ENCODE measurements around the gene ZFYVE21.

ZFYVE21 gene

GRCh38 chr14:103715052-103716000 is at the start of gene ZFYVE21, which contains the start of gene XRCC3:
Gene ZFYVE21, plus strand, starts transcription at chr14:103715810. Its CDS starts 32 bp downstream, at chr14:103715842.
Gene XRCC3, minus strand, starts transcription at chr14:103715451. Its CDS starts 4,364 bp downstream, at chr14:103711087.
- DNase-seq: peak; percentile 89 to 100 (median 98)

GRCh38 chr14:103667671-103668070 is 47.9 kb upstream of the ZFYVE21 start:
- DNase-seq: no peak

GRCh38 chr14:103668117-103668516 is 47.5 kb upstream of the ZFYVE21 start:
- DNase-seq: no peak

GRCh38 chr14:103669370-103669769 is 46.2 kb upstream of the ZFYVE21 start:
- DNase-seq: no peak

- DNase-seq: no peak
Measured at GRCh38 chr14:103671911-103672310, 43.7 kb upstream of the ZFYVE21 start.

- no peak for DNase-seq
Measured at GRCh38 chr14:103675957-103676356, 39.7 kb upstream of the ZFYVE21 start.

- no peak for DNase-seq
Measured at GRCh38 chr14:103676881-103677675, 38.5 kb upstream of the ZFYVE21 start.

- peak in 1 of 56 donors; percentile 43 for DNase-seq
Measured at GRCh38 chr14:103679351-103679750, 36.3 kb upstream of the ZFYVE21 start.

GRCh38 chr14:103680491-103681231 is 34.9 kb upstream of the ZFYVE21 start:
- DNase-seq: no peak

GRCh38 chr14:103683139-103683538 is 32.5 kb upstream of the ZFYVE21 start:
- DNase-seq: no peak

- DNase-seq: peak in 4 of 56 donors; percentile 18 to 52 (median 41)
Measured at GRCh38 chr14:103684471-103684870, 31.1 kb upstream of the ZFYVE21 start.

GRCh38 chr14:103684871-103685270 is 30.7 kb upstream of the ZFYVE21 start:
- DNase-seq: no peak

GRCh38 chr14:103685276-103686211 is 30.1 kb upstream of the ZFYVE21 start:
- DNase-seq: no peak

- DNase-seq: no peak
Measured at GRCh38 chr14:103686831-103687485, 28.7 kb upstream of the ZFYVE21 start.

GRCh38 chr14:103687712-103688111 is 27.9 kb upstream of the ZFYVE21 start:
- DNase-seq: no peak

- no peak for DNase-seq
Measured at GRCh38 chr14:103688441-103688840, 27.2 kb upstream of the ZFYVE21 start.

GRCh38 chr14:103688906-103689902 is 26.4 kb upstream of the ZFYVE21 start:
- peak in 30 of 56 donors; percentile 22 to 77 (median 54) for DNase-seq

- DNase-seq: no peak
Measured at GRCh38 chr14:103690332-103690731, 25.3 kb upstream of the ZFYVE21 start.
